ENCODE data around the gene MORC1.

The MORC1 gene

GRCh38 chr3:108940166-108940565 is 177.8 kb downstream of the MORC1 start:
- no peak for DNase-seq (ENCODE audit: low spot score)

GRCh38 chr3:108936924-108937689 is 180.8 kb downstream of the MORC1 start:
- DNase-seq (ENCODE audit: low spot score): no peak

GRCh38 chr3:108931035-108931434 is 186.9 kb downstream of the MORC1 start:
- no peak for DNase-seq (ENCODE audit: low spot score)

- DNase-seq (ENCODE audit: low spot score): no peak
Measured at GRCh38 chr3:108918866-108919265, 199.1 kb downstream of the MORC1 start.

GRCh38 chr3:108914774-108915641 is 202.9 kb downstream of the MORC1 start:
- DNase-seq (ENCODE audit: low spot score): peak; percentile 32

- no peak for DNase-seq (ENCODE audit: low spot score)
Measured at GRCh38 chr3:108909799-108910198, 208.1 kb downstream of the MORC1 start.
